Stomach smooth muscle (tissue), 2 donors: ENCODE data around the gene ARHGEF37.
A peak's percentile ranks its signal among the peaks of the same experiment; 100 is the strongest.

Source experiments
- H3K27ac ChIP-seq: one replicate; pipeline ENCODE4 v1.7.0; 2013; ENCODE audit warnings: mild to moderate bottlenecking, low read length, inconsistent platforms
- H3K27me3 ChIP-seq, 2 donors: one replicate each; pipeline ENCODE4 v1.7.0; 2013; ENCODE audit warnings: low read length in 2 of 2; ENCODE audit not compliant: insufficient read depth in 2 of 2, control insufficient read depth in 1 of 2
- H3K36me3 ChIP-seq, 2 donors: one replicate each; pipeline ENCODE4 v1.7.0; 2013; ENCODE audit warnings: low read length in 2 of 2; ENCODE audit not compliant: control insufficient read depth in 2 of 2, insufficient read depth in 2 of 2
- H3K4me1 ChIP-seq: one replicate; pipeline ENCODE4 v1.7.0; 2013; ENCODE audit warnings: low read length; ENCODE audit not compliant: control insufficient read depth, insufficient read depth
- H3K4me3 ChIP-seq, 2 donors: one replicate each; pipeline ENCODE4 v1.7.0; 2013; ENCODE audit warnings: low read length in 2 of 2
- H3K9ac ChIP-seq, 2 donors: one replicate each; pipeline ENCODE4 v1.7.0; 2013; ENCODE audit warnings: low read length in 2 of 2, mild to moderate bottlenecking in 1 of 2
- H3K9me3 ChIP-seq, 2 donors: one replicate each; pipeline ENCODE4 v1.7.0; 2013; ENCODE audit warnings: low read length in 2 of 2; ENCODE audit not compliant: control insufficient read depth in 2 of 2
- donor health status: healthy.
- donor health status: Pancreatic carcinoma.

ARHGEF37 gene

GRCh38 chr5:149638546-149639241 is 57.4 kb downstream of the ARHGEF37 start:
- no peaks in the 10 kb centered on the region for H3K9me3 ChIP-seq
- no peaks in the 10 kb centered on the region for H3K36me3 ChIP-seq
- no peaks in the 10 kb centered on the region for H3K27me3 ChIP-seq
- peaks cover 26% of the 10 kb centered on the region for H3K4me1 ChIP-seq
- no peak overlapping the region for H3K9ac ChIP-seq
- H3K4me3 ChIP-seq: no peak overlapping the region
- H3K27ac ChIP-seq: peak overlapping the region; percentile 31

- H3K4me1 ChIP-seq: peaks cover 26% of the 10 kb centered on the region
- H3K4me3 ChIP-seq: no peak overlapping the region
- H3K27me3 ChIP-seq: no peaks in the 10 kb centered on the region
- no peaks in the 10 kb centered on the region for H3K36me3 ChIP-seq
- peak overlapping the region; percentile 91 for H3K27ac ChIP-seq
- no peaks in the 10 kb centered on the region for H3K9me3 ChIP-seq
- H3K9ac ChIP-seq: peak overlapping the region in 1 of 2 donors; percentile 29
Observed at GRCh38 chr5:149639737-149640136, 58.4 kb downstream of the ARHGEF37 start.

- peak overlapping the region; percentile 91 for H3K27ac ChIP-seq
- peak overlapping the region in 1 of 2 donors; percentile 71 for H3K4me3 ChIP-seq
- H3K9ac ChIP-seq: peak overlapping the region in 1 of 2 donors; percentile 71
- no peaks in the 10 kb centered on the region for H3K9me3 ChIP-seq
- H3K27me3 ChIP-seq: no peaks in the 10 kb centered on the region
- no peaks in the 10 kb centered on the region for H3K36me3 ChIP-seq
- peaks cover 26% of the 10 kb centered on the region for H3K4me1 ChIP-seq
Observed at GRCh38 chr5:149640350-149640999, 59.2 kb downstream of the ARHGEF37 start.

- Histone ChIP-seq H3K36me3 (no peaks in the 10 kb centered on the region), H3K4me1 (peaks cover 26% of the 10 kb centered on the region), H3K9ac (peak overlapping the region in 1 of 2 donors; percentile 71), H3K9me3 (no peaks in the 10 kb centered on the region), H3K27ac (peak overlapping the region; percentile 91), H3K27me3 (no peaks in the 10 kb centered on the region), H3K4me3 (peak overlapping the region; percentile 32 to 71)
Observed at GRCh38 chr5:149641000-149641576, 59.8 kb downstream of the ARHGEF37 start.

GRCh38 chr5:149641600-149641999 is 60.3 kb downstream of the ARHGEF37 start:
- H3K36me3 ChIP-seq: no peaks in the 10 kb centered on the region
- H3K4me3 ChIP-seq: peak overlapping the region in 1 of 2 donors; percentile 71
- peak overlapping the region; percentile 91 for H3K27ac ChIP-seq
- no peaks in the 10 kb centered on the region for H3K9me3 ChIP-seq
- H3K9ac ChIP-seq: no peak overlapping the region
- peaks cover 29% of the 10 kb centered on the region for H3K4me1 ChIP-seq
- H3K27me3 ChIP-seq: no peaks in the 10 kb centered on the region

- Histone ChIP-seq H3K36me3 (no peaks in the 10 kb centered on the region), H3K27ac (no peak overlapping the region), H3K9ac (no peak overlapping the region), H3K9me3 (no peaks in the 10 kb centered on the region), H3K27me3 (no peaks in the 10 kb centered on the region), H3K4me3 (no peak overlapping the region), H3K4me1 (peaks cover 28% of the 10 kb centered on the region)
Observed at GRCh38 chr5:149643781-149644180, 62.5 kb downstream of the ARHGEF37 start.

GRCh38 chr5:149644629-149645028 is 63.3 kb downstream of the ARHGEF37 start:
- Histone ChIP-seq H3K27me3 (no peaks in the 10 kb centered on the region), H3K27ac (no peak overlapping the region), H3K36me3 (no peaks in the 10 kb centered on the region)

GRCh38 chr5:149645236-149645635 is 63.9 kb downstream of the ARHGEF37 start:
- H3K36me3 ChIP-seq: no peaks in the 10 kb centered on the region
- H3K27ac ChIP-seq: no peak overlapping the region
- H3K27me3 ChIP-seq: no peaks in the 10 kb centered on the region
- no peaks in the 10 kb centered on the region for H3K9me3 ChIP-seq
- peaks cover 16% of the 10 kb centered on the region for H3K4me1 ChIP-seq
- no peak overlapping the region for H3K9ac ChIP-seq
- H3K4me3 ChIP-seq: no peak overlapping the region

More at GRCh38 chr5:149644629-149645028, 63.3 kb downstream of the ARHGEF37 start:
- Histone ChIP-seq H3K4me3 (no peak overlapping the region), H3K9me3 (no peaks in the 10 kb centered on the region), H3K9ac (no peak overlapping the region), H3K4me1 (peaks cover 22% of the 10 kb centered on the region)

GRCh38 chr5:149645725-149646124 is 64.4 kb downstream of the ARHGEF37 start:
- no peak overlapping the region for H3K4me3 ChIP-seq
- H3K36me3 ChIP-seq: no peaks in the 10 kb centered on the region
- no peaks in the 10 kb centered on the region for H3K9me3 ChIP-seq
- H3K27me3 ChIP-seq: no peaks in the 10 kb centered on the region
- no peak overlapping the region for H3K27ac ChIP-seq
- H3K4me1 ChIP-seq: peaks cover 11% of the 10 kb centered on the region
- H3K9ac ChIP-seq: no peak overlapping the region

GRCh38 chr5:149646564-149646963 is 65.3 kb downstream of the ARHGEF37 start:
- no peaks in the 10 kb centered on the region for H3K36me3 ChIP-seq
- no peak overlapping the region for H3K9ac ChIP-seq
- peaks cover 7% of the 10 kb centered on the region for H3K4me1 ChIP-seq
- no peak overlapping the region for H3K27ac ChIP-seq
- H3K4me3 ChIP-seq: no peak overlapping the region
- no peaks in the 10 kb centered on the region for H3K27me3 ChIP-seq
- H3K9me3 ChIP-seq: no peaks in the 10 kb centered on the region

GRCh38 chr5:149647334-149647733 is 66.0 kb downstream of the ARHGEF37 start:
- Histone ChIP-seq H3K27me3 (no peaks in the 10 kb centered on the region), H3K9me3 (no peaks in the 10 kb centered on the region)

More at GRCh38 chr5:149647334-149647733, 66.0 kb downstream of the ARHGEF37 start:
- H3K36me3 ChIP-seq: no peaks in the 10 kb centered on the region
- no peak overlapping the region for H3K4me3 ChIP-seq
- H3K9ac ChIP-seq: no peak overlapping the region
- peaks cover 5% of the 10 kb centered on the region for H3K4me1 ChIP-seq
- no peak overlapping the region for H3K27ac ChIP-seq
